NCI-H2227 (cell line): ENCODE measurements around the gene VPS9D1.

Source experiments
- DNase-seq: peaks from one replicate; lab custom pipeline; 2025; ENCODE audit not compliant: unreplicated experiment; lab: John Stamatoyannopoulos, UW

The VPS9D1 gene

DNA sequence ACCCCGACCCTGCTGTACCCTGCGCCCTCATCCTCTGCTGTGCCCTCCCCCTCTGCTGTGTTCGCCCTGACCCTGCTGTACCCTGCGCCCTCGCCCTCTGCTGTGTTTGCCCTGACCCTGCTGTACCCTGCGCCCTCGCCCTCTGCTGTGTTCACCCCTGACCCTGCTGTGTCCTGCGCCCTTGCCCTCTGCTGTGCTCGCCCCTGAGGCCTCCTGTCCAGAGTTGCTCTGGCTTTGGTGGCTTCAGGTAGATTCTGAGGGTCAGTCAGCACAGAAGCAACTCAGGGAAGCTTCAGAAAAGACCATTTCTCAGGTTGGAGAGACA is 12.2 kb upstream of the VPS9D1 start:
- DNase-seq = no peak

- DNase-seq = no peak
Observed at GRCh38 chr16:89732142-89732917, 11.6 kb upstream of the VPS9D1 start.

DNA sequence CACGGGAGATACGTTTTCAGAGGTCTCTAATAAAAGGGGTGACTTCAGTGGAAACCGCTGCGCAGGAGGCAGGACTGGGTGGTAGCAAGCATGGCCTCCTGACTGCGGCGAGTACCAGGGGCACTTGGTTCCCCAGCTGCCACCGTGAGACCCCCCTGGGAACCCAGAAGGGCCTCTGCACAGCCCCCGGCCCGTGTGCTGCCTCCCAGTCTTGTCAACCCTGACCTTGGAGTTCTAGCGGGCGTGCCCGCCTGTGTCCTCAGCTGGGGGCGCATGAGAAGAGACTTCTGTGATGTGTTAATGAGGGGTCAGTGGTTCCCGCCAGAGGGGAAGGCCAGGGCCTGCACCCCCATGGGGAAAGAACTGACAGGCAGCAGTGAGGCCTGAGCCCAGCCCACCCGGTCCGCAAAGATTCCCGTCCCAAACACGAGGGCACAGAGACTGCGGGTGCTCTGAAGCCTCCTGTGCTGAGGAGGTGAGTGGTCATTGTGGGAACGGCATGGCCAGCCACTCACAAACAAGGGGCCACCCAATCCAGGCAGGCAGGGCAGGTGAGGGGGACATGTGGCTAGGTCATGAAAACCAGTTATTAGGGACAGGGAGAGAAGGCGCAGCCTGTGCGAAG is 10.0 kb upstream of the VPS9D1 start:
- no peak for DNase-seq

DNA sequence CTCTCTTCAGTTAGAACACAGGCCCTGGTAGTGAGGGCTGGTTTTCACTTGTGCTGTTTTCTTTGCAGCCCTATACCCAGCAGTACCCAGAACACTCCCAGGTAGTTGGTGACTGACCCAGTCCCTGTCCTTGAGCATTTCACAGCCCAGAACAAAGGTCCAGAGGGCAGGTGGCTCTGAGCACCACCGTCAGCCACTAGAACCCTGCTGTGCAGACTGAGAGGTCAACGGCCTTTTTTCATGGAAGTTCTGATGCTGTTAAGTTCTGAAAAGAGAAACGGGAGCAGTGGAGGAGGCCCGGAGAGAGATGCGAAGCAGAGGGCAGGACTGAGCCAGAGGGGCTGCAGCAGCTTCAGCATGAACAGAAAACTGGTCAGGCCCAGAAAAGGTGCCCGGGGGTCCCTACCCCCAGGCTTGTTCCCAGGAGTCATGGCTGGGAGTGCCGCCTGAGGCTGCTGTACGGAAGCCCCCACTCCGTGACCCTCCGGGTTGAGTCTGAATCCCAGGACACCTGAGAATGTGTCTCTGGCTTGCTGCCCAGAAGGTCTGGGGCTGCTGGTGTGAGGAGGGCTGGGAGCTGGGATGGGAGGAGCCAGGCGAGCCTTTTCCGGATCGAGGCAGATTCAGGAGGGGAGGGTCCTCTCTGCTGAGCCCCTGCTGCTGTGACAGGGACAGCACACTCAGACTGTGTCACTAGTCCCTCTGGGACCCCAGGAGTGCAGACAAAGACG is 9.3 kb upstream of the VPS9D1 start:
- peak; percentile 26 for DNase-seq

DNA sequence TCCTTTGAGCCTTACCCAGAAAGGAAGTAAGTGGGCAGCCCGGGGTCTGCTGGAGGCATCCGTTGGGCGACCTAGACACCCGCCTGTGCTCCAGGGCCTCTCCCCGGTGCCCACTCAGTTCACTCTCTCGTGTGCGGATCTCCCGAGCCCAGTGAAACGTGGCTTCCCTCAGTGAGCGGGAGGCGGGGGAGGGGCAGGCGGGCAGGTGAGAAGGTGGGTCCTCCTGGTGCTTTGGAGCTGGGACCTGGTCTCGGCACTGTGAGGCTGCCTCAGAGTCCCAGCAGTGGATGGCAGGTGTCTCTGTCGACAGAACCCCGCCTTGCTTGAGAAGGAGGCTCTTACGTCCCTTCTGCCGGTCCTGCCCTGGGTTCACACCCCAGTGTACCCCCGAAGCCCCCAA is 8.6 kb upstream of the VPS9D1 start:
- DNase-seq = no peak

- no peak for DNase-seq
Observed at GRCh38 chr16:89727406-89728120, 6.9 kb upstream of the VPS9D1 start.

GRCh38 chr16:89723279-89724250 is 2.9 kb upstream of the VPS9D1 start:
- DNase-seq = no peak

DNA sequence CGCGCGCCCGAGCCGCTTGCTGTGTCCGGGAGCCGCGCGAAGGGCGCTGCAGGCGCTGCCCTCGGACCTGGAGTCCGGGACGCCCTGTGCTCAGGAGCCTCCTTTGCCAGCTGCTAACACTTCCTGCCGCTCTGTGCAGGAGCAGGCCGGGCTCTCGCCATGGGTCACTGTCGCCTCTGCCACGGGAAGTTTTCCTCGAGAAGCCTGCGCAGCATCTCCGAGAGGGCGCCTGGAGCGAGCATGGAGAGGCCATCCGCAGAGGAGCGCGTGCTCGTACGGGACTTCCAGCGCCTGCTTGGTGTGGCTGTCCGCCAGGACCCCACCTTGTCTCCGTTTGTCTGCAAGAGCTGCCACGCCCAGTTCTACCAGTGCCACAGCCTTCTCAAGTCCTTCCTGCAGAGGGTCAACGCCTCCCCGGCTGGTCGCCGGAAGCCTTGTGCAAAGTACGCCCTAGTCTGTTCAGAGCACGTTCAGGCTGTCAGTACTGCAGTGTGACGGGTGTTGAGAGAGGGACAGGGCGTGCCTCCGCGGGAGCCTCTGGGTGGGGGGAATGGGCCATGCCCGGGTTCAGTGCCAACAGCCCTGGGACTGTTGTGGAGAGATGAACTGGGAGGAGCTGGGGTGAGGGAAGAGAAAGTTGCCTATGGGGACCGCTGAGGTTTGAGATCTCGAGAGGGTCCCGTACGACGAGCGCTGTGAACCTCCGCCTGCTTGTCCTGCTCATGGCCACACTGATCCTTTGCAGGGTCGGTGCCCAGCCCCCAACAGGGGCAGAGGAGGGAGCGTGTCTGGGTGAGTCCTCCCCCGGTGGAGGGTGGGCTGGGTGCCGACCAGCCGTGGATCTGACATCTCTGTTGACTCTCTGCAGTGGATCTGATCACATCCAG is 1.9 kb upstream of the VPS9D1 start:
- DNase-seq = peak; percentile 60

DNA sequence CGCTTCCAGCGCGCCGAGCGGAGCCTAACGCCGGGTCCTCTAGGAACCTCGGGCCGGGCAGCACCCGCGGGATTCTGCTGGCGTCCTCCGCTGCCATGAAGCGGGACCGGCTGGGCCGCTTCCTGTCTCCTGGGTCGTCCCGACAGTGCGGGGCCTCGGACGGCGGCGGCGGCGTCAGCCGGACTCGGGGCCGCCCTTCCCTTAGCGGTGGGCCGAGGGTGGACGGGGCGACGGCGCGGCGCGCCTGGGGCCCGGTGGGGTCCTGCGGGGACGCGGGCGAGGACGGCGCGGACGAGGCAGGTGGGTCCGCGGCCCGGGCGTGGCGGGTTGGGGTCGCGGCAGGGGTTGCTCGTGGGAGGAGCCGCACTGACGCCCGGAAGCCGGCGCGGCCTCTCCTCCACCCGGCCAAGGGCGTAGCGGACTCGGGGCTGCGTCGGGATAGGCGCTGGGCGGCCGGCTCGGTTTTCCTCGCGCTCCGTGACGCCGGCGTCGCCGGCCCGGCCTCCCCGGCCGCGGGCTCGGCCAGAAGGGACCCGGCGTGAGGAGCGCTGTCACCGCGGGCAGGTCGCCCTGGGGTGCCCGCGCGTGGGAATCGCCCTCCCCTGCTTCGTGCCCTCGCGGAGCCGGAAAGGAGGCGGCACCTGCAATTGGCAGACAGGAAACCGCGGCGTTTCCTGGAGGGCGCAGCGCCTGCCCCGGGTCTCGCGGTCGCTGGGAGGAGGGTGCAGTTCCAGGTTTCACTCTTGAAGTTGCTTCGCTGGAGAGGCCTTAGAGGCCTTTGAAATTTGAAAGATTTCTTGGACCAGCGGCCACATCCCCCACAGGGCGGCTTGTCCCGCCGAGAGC is 1.1 kb upstream of the VPS9D1 start:
- peak; percentile 47 for DNase-seq

DNA sequence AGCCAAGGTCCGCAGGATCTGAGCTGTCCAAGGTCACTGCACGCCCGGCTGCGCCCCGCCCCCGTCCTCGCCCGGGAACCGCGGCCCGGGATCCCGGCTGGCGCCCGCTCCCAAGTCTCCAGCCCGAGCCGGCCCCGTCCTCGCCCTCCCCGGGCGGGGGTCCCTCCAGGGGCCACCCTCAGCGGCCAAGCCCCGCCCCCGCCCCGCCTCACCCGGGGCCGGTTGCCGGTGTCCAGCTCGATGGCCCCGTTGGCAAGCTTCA is 216 bp downstream of the VPS9D1 start:
- no peak for DNase-seq

DNA sequence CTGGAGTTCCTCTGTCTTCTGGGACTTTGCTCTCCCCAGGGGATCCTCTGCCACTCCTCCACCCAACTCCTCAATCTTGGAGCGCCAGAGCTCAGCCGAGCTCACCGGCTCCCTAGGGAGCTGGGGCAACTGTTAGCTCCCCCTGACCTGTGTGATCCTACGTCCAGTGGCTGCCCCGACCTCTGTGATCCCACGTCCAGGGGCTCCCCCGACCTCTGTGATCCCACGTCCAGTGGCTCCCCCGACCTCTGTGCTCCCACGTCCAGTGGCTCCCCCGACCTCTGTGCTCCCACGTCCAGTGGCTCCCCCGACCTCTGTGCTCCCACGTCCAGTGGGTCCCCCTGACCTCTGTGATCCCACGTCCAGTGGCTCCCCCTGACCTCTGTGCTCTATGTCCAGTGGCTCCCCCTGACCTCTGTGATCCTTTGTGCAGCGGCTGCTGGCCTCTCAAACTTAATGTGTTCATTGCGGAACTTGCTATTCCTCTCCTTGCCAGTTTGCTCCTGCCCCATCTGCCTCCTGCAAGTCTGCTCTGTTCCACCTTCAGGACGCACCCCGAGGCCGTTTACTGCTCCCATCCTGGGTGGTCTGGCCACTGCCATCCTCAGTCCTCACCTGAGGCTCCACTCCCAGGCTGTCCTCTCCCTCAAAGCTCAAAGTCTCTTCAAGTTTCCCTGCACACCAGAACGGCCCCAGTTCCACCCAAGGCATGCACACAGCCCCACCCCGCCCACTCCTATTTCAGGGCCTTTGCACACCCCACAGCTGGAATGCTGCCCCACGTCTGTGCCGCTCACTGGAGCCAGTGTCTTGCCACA is 2.8 kb downstream of the VPS9D1 start:
- no peak for DNase-seq

- no peak for DNase-seq
Observed at GRCh38 chr16:89716916-89717687, 3.6 kb downstream of the VPS9D1 start.

DNA sequence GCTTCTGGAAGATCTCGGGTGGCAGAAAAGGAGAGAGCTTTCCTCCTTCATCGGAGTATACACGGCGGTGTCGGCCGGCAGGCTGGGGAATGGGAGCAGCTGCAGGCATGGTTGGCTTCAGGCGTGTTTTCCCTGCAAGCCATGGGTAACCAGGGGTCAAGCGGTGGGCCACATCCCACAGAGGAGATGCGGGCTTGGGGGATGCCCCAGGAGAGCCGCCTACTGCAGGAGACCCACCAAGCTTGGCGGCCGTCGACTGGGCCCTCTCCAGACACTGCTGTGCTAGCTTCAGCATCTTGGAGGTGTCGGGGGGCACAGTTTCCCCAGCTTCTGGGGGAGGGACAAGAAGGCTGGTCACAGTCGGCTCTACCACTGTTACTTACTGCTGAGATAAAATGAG is 4.2 kb downstream of the VPS9D1 start:
- no peak for DNase-seq

- no peak for DNase-seq
Observed at GRCh38 chr16:89712274-89712781, 8.4 kb downstream of the VPS9D1 start.

DNA sequence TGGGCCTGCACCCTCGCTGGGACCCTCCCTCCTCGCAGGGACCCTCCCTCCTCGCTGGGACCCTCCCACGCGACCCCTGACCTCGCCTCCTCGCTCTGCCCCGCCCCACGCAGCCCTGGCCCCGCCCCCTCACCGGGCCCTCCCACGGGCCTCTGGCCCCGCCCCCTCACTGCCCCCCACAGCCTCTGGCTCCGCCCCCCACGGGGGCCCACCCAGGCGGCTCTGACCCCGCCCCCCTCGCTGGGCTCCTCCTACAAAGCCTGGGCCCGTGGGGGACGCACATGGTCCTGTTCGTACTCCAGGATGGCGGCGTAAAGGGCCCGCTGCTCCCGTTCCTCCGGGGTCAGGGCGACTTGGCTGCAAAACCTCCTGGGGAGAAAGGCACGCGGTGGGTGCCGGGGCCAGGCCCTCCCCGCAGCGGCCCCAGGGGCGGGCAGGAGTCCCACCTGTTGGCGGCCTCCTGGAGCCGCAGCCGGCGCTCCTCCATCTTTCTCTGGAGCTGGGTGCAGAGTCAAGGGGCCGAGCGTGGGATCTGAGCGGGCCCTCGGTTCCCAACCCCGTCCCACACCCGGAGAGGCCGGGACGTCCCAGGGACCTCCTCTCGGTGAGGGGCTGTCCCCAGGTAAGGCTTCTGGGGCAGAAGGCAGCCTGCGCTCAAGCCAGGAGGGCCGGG is 9.0 kb downstream of the VPS9D1 start:
- DNase-seq = no peak

DNA sequence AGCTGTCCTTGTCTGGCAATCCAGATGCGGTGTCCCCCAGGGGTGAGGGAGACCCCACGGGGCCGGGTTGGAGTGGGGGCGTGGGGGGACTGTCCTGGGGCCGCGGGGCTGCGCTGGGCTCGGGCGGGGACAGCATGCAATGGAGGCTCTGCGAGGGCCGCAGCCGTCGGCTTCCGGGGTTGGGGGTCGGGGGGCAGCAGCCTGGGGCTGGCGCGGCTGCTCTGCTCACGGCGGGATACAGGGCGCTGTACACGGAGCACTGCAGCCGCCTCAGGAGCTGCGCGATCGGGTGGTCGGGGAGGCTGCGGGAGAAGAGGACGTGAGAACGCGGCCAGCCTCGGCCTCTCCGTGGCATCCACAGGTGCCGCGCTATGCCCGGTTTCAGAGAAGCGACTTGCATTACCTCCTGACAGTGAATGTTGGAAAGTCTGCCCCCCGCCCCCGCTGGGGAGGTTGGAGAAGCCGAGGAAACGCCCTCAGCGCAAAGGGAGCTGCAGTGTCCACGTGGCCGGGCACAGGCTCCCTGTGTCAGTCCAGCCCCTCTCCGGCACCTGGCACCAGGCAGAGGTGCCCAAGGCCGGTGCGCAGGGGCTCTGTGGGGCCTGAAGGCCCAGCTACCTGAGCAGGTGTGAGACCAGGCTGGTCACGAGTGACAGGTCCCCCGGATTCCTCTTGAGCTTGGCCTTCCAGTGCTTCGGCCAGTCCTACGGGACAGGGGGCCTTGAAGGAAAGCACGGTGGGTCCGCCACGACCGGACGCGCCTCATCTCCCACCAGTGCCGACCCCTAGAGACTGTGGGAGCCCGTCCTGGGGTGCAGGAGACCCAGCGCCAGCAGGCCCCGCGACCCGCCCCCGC is 9.8 kb downstream of the VPS9D1 start:
- DNase-seq = no peak
